ENCODE results near the gene HPS4. TPM values are rescaled to one million over a fixed set of nuclear protein-coding genes. Genes with fewer than 3 reads are reported as not detected.

HPS4 gene
- total and polyA plus RNA-seq, 12 donors = 4.6 to 14.3 (median 9.0) TPM

DNA sequence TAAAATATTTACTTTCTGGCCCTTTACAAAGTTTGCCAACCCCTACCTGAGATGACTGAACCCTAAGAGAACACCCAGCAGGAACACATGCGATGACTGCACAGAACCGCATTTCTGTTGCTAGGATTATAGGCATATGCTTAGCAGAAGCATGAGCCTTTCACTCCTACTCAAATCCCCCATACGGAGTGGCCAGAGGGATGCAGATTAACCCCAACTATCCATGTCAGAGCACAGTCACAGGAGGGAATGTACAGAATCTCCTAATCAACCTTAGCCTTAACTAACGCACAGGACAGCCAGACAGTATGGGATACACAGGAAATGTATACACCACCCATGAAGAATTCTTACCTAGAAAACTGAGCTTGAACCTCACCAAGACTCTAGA, 6.2 kb downstream of the HPS4 start:
- 35 to 37% methylated on average over 4 of the region's 4 CpGs for WGBS, 2 donors
- peaks cover 0 to 81% (median 21%) of the 10 kb centered on the region in 9 donors for H3K36me3 ChIP-seq
- intact Hi-C loops (cut with DNase I) = no loop called here

DNA sequence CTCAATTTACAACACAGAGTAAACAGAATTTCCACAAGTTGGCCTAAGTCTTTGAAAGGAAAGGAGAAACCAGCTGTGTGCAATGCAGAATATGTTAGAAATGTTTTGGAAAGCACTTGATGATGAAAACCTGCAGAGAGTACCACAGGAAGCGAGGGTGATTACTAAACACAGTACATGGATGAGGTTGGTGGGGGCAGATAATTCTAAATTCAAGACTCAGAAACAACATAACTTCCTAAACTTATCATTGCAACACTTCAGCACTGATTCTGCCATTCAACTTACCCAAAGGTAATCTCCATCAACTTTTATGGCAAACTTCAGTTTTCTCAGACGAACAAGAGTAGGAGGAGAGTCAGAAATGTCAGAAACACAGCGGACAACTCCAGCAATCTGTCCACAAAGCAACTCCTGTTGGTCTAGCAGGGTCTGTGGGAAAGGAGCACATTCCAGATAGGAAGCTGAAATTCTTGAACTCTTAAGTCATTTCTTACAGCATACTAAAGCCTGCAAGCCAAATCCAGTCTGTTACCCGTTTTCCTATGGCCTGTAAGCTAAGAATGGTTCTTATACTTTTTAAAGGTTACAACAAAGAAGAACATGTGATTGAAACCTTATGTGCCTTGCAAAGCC, 6.8 kb downstream of the HPS4 start:
- DNase-seq (no peak), ATAC-seq (no peak)
- intact Hi-C loops (cut with DNase I) = no loop called here
- Histone ChIP-seq H3K27ac (no peak overlapping the region), H3K4me3 (no peak overlapping the region), H3K27me3 (no peaks in the 10 kb centered on the region), H3K9me3 (no peaks in the 10 kb centered on the region), H3K36me3 (peaks cover 0 to 84% (median 24%) of the 10 kb centered on the region in 9 donors), H3K4me1 (peaks cover 0 to 43% (median 31%) of the 10 kb centered on the region in 9 donors)
- TF ChIP-seq, protein P1, sequence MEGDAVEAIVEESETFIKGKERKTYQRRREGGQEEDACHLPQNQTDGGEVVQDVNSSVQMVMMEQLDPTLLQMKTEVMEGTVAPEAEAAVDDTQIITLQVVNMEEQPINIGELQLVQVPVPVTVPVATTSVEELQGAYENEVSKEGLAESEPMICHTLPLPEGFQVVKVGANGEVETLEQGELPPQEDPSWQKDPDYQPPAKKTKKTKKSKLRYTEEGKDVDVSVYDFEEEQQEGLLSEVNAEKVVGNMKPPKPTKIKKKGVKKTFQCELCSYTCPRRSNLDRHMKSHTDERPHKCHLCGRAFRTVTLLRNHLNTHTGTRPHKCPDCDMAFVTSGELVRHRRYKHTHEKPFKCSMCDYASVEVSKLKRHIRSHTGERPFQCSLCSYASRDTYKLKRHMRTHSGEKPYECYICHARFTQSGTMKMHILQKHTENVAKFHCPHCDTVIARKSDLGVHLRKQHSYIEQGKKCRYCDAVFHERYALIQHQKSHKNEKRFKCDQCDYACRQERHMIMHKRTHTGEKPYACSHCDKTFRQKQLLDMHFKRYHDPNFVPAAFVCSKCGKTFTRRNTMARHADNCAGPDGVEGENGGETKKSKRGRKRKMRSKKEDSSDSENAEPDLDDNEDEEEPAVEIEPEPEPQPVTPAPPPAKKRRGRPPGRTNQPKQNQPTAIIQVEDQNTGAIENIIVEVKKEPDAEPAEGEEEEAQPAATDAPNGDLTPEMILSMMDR (IDR thresholded peaks at IDR 0.05) = no peak
- WGBS, 2 donors = 75 to 85% methylated on average over 4 of the region's 4 CpGs

More for the DNA sequence above, 6.2 kb downstream of the HPS4 start:
- Histone ChIP-seq H3K4me1 (peaks cover 0 to 49% (median 36%) of the 10 kb centered on the region in 9 donors), H3K4me3 (no peak overlapping the region), H3K9me3 (no peaks in the 10 kb centered on the region), H3K27me3 (no peaks in the 10 kb centered on the region), H3K27ac (no peak overlapping the region)
- TF ChIP-seq, protein P1 (IDR thresholded peaks at IDR 0.05) = no peak
- ATAC-seq = no peak
- DNase-seq = no peak

DNA sequence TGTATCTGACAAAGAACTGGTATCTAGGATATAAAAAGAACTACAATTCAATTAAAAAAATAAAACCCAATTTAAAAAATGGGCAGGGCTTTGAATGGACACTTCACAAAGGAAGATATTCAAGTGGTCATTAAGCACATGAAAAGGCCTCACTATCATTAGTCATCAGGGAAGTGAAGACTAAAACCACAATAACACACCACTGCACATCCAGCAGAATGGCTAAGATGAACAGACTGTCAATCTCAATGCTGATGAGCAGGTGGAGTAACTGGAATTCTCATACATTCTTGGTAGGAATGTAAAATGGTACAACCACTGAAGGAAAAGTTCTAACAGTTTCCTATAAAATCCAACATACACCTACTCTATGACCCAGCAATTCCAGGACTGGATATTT, 8.9 kb downstream of the HPS4 start:
- TF ChIP-seq, protein P1 (IDR thresholded peaks at IDR 0.05) = no peak
- no peaks in the 10 kb centered on the region for H3K9me3 ChIP-seq
- ATAC-seq (no peak), DNase-seq (no peak)
- H3K4me1 ChIP-seq = peaks cover 0 to 22% (median 11%) of the 10 kb centered on the region in 9 donors
- H3K27ac ChIP-seq = no peak overlapping the region
- intact Hi-C loops (cut with DNase I) = no loop called here
- peaks cover 0 to 91% (median 46%) of the 10 kb centered on the region in 9 donors for H3K36me3 ChIP-seq
- H3K4me3 ChIP-seq = no peak overlapping the region
- H3K27me3 ChIP-seq = no peaks in the 10 kb centered on the region

DNA sequence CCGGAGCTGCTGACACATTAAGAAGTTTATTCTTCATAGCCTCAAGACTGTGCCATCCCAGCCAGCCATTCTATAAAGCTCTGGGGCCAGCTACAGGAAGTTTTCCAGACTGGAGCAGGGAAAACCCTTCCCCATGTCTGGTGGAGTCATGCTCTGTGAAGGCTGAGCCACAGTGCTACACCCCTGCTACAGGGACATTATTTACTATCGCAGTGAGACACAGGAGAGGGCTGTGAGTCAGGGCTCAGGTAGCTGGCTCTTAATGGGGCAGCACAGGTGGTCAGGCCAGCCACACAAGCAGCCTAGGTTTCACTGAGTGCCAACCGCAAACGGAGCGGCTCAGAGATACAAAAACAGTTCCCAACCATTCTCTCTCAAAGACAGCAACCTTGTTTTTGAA, 12.1 kb downstream of the HPS4 start:
- no peak overlapping the region for H3K4me3 ChIP-seq
- 82% methylated on average over 5 of the region's 5 CpGs for WGBS, 2 donors
- H3K9me3 ChIP-seq = no peaks in the 10 kb centered on the region
- H3K27ac ChIP-seq = no peak overlapping the region
- ATAC-seq (no peak), DNase-seq (no peak)
- TF ChIP-seq, protein P1 (IDR thresholded peaks at IDR 0.05) = no peak
- no peaks in the 10 kb centered on the region for H3K27me3 ChIP-seq
- intact Hi-C loops (cut with DNase I) = no loop called here
- peaks cover 0 to 100% (median 57%) of the 10 kb centered on the region in 9 donors for H3K36me3 ChIP-seq
- H3K4me1 ChIP-seq = peaks cover 0 to 8% (median 0%) of the 10 kb centered on the region in 9 donors
